Erythroblast (primary cell): ENCODE data around the gene SLC17A7.

ENCODE experiments used
- GATA1 ChIP-seq: IDR thresholded peaks from 2 replicates; pipeline ENCODE4 v1.6.1; 2011; ENCODE audit warnings: low read depth, mild to moderate bottlenecking, control low read depth, low read length, moderate library complexity
- POLR2A ChIP-seq: IDR thresholded peaks from 2 replicates; pipeline ENCODE4 v1.6.1; 2011; ENCODE audit warnings: mild to moderate bottlenecking, low read length

DNA sequence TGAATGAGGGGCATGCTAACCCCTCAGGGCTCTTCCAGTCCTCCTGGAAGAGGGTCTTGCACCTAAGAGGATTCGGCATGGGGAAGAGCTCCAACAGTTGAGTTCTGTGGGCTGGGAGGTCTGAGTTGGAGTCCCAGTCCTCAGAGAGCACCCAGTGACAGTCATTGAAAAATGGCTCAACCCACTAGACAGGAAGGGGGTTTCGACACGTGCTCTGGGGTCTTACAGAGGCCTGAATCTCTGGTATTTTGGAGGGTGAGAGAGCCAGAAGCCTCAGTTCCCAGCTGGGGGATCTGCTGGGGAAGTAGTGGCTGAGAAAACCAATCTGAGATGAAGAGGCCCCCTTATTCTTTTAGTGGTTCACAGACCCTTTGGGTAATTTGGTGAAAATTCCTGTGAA, 27.1 kb downstream of the SLC17A7 start:
- no peak for TF ChIP-seq POLR2A
- TF ChIP-seq GATA1: no peak
